H9 (cell line): ENCODE results near the gene CFAP157. TPM values are rescaled to one million over a fixed set of nuclear protein-coding genes. Genes with fewer than 3 reads are reported as not detected.

Experiments
- DNase-seq: peaks from one replicate; pipeline ENCODE4 v3.0.0-alpha.2; 2017
- H2AFZ ChIP-seq: one replicate; pipeline ENCODE4 v1.6.1; 2013; ENCODE audit warnings: mild to moderate bottlenecking, low read length, control low read depth, moderate library complexity
- H2AK5ac ChIP-seq: 2 replicates; pipeline ENCODE4 v1.6.1; 2013; ENCODE audit warnings: low read length, control low read depth, mixed read lengths; ENCODE audit not compliant: insufficient read length
- H2BK120ac ChIP-seq: one replicate; pipeline ENCODE4 v1.6.1; 2013; ENCODE audit warnings: low read depth, mild to moderate bottlenecking, low read length, control low read depth, inconsistent platforms; ENCODE audit not compliant: poor library complexity, severe bottlenecking
- H2BK12ac ChIP-seq: 2 replicates; pipeline ENCODE4 v1.6.1; 2013; ENCODE audit warnings: low read length, control low read depth, mixed read lengths, low read depth; ENCODE audit not compliant: insufficient read length
- H2BK15ac ChIP-seq: 2 replicates; pipeline ENCODE4 v1.6.1; 2013; ENCODE audit warnings: low read depth, low read length, control low read depth
- H2BK20ac ChIP-seq: one replicate; pipeline ENCODE4 v1.6.1; 2013; ENCODE audit warnings: low read depth, mild to moderate bottlenecking, low read length, control low read depth, inconsistent platforms; ENCODE audit not compliant: poor library complexity, severe bottlenecking
- H2BK5ac ChIP-seq: 2 replicates; pipeline ENCODE4 v1.6.1; 2013; ENCODE audit warnings: low read length, control low read depth, mixed read lengths; ENCODE audit not compliant: insufficient read length
- H3K14ac ChIP-seq: 2 replicates; pipeline ENCODE4 v1.6.1; 2013; ENCODE audit warnings: low read length, control low read depth; ENCODE audit not compliant: insufficient read depth
- H3K18ac ChIP-seq: 2 replicates; pipeline ENCODE4 v1.6.1; 2013; ENCODE audit warnings: low read depth, mild to moderate bottlenecking, mixed read lengths, low read length, control low read depth; ENCODE audit not compliant: insufficient read length
- H3K23ac ChIP-seq: 2 replicates; pipeline ENCODE4 v1.6.1; 2013; ENCODE audit warnings: low read length, control low read depth, mixed read lengths, low read depth; ENCODE audit not compliant: insufficient read length
- H3K23me2 ChIP-seq: 2 replicates; pipeline ENCODE4 v1.6.1; 2013; ENCODE audit warnings: low read depth, mild to moderate bottlenecking, mixed read lengths, low read length, control low read depth; ENCODE audit not compliant: insufficient read length, poor library complexity, severe bottlenecking
- H3K27ac ChIP-seq: 2 replicates; pipeline ENCODE4 v1.5.1; 2013; ENCODE audit warnings: low read length, control low read depth, mixed read lengths, low read depth; ENCODE audit not compliant: insufficient read length
- H3K27me3 ChIP-seq: 2 replicates; pipeline ENCODE4 v1.6.1; 2013; ENCODE audit warnings: low read length, control low read depth, inconsistent platforms; ENCODE audit not compliant: insufficient read depth
- H3K4ac ChIP-seq: 2 replicates; pipeline ENCODE4 v1.6.1; 2013; ENCODE audit warnings: low read depth, mild to moderate bottlenecking, control low read depth, inconsistent platforms, low read length, moderate library complexity
- H3K4me1 ChIP-seq: 2 replicates; pipeline ENCODE4 v1.6.1; 2013; ENCODE audit warnings: low read length, control low read depth, inconsistent platforms; ENCODE audit not compliant: insufficient read depth
- H3K4me2 ChIP-seq: 2 replicates; pipeline ENCODE4 v1.6.1; 2013; ENCODE audit warnings: low read length, control low read depth, mixed read lengths; ENCODE audit not compliant: insufficient read length, insufficient read depth
- H3K56ac ChIP-seq: 2 replicates; pipeline ENCODE4 v1.6.1; 2013; ENCODE audit warnings: low read depth, mild to moderate bottlenecking, mixed read lengths, low read length, control low read depth; ENCODE audit not compliant: insufficient read length
- H3K79me1 ChIP-seq: 2 replicates; pipeline ENCODE4 v1.6.1; 2013; ENCODE audit warnings: low read depth, mild to moderate bottlenecking, moderate library complexity, low read length, control low read depth, inconsistent platforms; ENCODE audit not compliant: insufficient read depth, poor library complexity, severe bottlenecking
- H3K79me2 ChIP-seq: 2 replicates; pipeline ENCODE4 v1.6.1; 2013; ENCODE audit warnings: low read length, control low read depth, inconsistent platforms; ENCODE audit not compliant: insufficient read depth
- H3K9ac ChIP-seq: 2 replicates; pipeline ENCODE4 v1.6.1; 2013; ENCODE audit warnings: low read length, control low read depth, mixed read lengths; ENCODE audit not compliant: insufficient read length; ENCODE audit errors: extremely low read depth
- H3K9me3 ChIP-seq: one replicate; pipeline ENCODE4 v1.6.1; 2013; ENCODE audit warnings: low read depth, low read length, inconsistent platforms; ENCODE audit not compliant: control insufficient read depth
- H3T11ph ChIP-seq: one replicate; pipeline ENCODE4 v1.6.1; 2013; ENCODE audit warnings: mild to moderate bottlenecking, low read length, control low read depth, inconsistent platforms
- H4K20me1 ChIP-seq: one replicate; pipeline ENCODE4 v1.6.1; 2013; ENCODE audit not compliant: control insufficient read depth, insufficient read length, insufficient read depth
- H4K5ac ChIP-seq: 2 replicates; pipeline ENCODE4 v1.6.1; 2013; ENCODE audit warnings: low read depth, mild to moderate bottlenecking, mixed read lengths, low read length, control low read depth; ENCODE audit not compliant: insufficient read length
- H4K8ac ChIP-seq: replicated peaks from 2 replicates; pipeline ENCODE4 v1.6.1; 2013; ENCODE audit warnings: low read length, control low read depth, mixed read lengths, low read depth; ENCODE audit not compliant: insufficient read length
- H4K91ac ChIP-seq: 2 replicates; pipeline ENCODE4 v1.6.1; 2013; ENCODE audit warnings: low read depth, mild to moderate bottlenecking, moderate library complexity, mixed read lengths, low read length, control low read depth; ENCODE audit not compliant: insufficient read length
- H3K27ac Mint-ChIP-seq, 3 experiments: 2 replicates in 2 of 3; 3 replicates in 1 of 3; pipeline ENCODE4 v1.8.0; 2020 to 2021; ENCODE audit warnings: mixed read lengths in 3 of 3, mild to moderate bottlenecking in 1 of 3, moderate library complexity in 1 of 3
- H3K27me3 Mint-ChIP-seq: 2 replicates; pipeline ENCODE4 v1.8.0; 2021; ENCODE audit warnings: low read depth, mild to moderate bottlenecking, moderate library complexity, mixed read lengths
- H3K36me3 Mint-ChIP-seq, 3 experiments: 2 replicates in 2 of 3; 3 replicates in 1 of 3; pipeline ENCODE4 v1.8.0; 2020 to 2021; ENCODE audit warnings: low read depth in 3 of 3, mixed read lengths in 3 of 3; ENCODE audit not compliant: insufficient read depth in 1 of 3
- H3K4me1 Mint-ChIP-seq, 2 experiments: 2 replicates each; pipeline ENCODE4 v1.8.0; 2020; ENCODE audit warnings: mixed read lengths in 2 of 2
- H3K4me3 Mint-ChIP-seq, 2 experiments: 2 replicates in 1 of 2; 3 replicates in 1 of 2; pipeline ENCODE4 v1.8.0; 2020 to 2021; ENCODE audit warnings: mild to moderate bottlenecking in 2 of 2, mixed read lengths in 2 of 2, moderate library complexity in 1 of 2
- H3K9me3 Mint-ChIP-seq, 2 experiments: 2 replicates in 1 of 2; 3 replicates in 1 of 2; pipeline ENCODE4 v1.8.0; 2020; ENCODE audit warnings: mild to moderate bottlenecking in 2 of 2, mixed read lengths in 2 of 2, moderate library complexity in 1 of 2
- CTCF ChIP-seq: fragments of 200-600 bp; sonication (generic); conservative IDR thresholded peaks from 3 replicates; pipeline ENCODE4 v1.8.0; 2021; ENCODE audit warnings: antibody characterized with exemption, mild to moderate bottlenecking
- WGBS: extraction: QIAGEN DNeasy Blood & Tissue Kit; methylation state at CpG from one replicate; pipeline ENCODE4 v1.1.7; 2013; ENCODE audit warnings: missing lambda C conversion rate, low lambda C conversion rate, mixed read lengths; ENCODE audit not compliant: insufficient read length; ENCODE audit errors: extremely low coverage; 5-methylcytosine and 5-hydroxymethylcytosine counted together
- total RNA-seq: library from RNA; stranded (reverse); gene quantifications from 2 replicates; pipeline ENCODE4 v1.2.1, GENCODE V29; 2021

The CFAP157 gene
- total RNA-seq, 1 experiment from 2014 or later, result 0.22 TPM

GRCh38 chr9:127682351-127683136, 24.2 kb upstream of the CFAP157 start:
- Mint-ChIP-seq H3K9me3 (no peaks in the 10 kb centered on the region), H3K4me1 (no peaks in the 10 kb centered on the region), H3K4me3 (no peak overlapping the region), H3K36me3 (peaks cover 23 to 43% (median 30%) of the 10 kb centered on the region in 3 experiments; a peak in 6 of 7 replicates), H3K27ac (no peak overlapping the region; a peak in 2 of 7 replicates), H3K27me3 (no peaks in the 10 kb centered on the region)
- Histone ChIP-seq H2BK15ac (no peak overlapping the region), H3K14ac (no peak overlapping the region), H4K5ac (no peak overlapping the region), H2BK120ac (no peak overlapping the region), H3K27ac (no peak overlapping the region), H2AK5ac (no peak overlapping the region), H3K56ac (no peak overlapping the region), H3K4me1 (no peaks in the 10 kb centered on the region), H3K18ac (no peak overlapping the region), H3K4ac (no peak overlapping the region), H2AFZ (no peak overlapping the region), H3K9ac (no peak overlapping the region), H3T11ph (no peak overlapping the region), H3K27me3 (no peaks in the 10 kb centered on the region), H4K91ac (no peak overlapping the region), H2BK12ac (no peak overlapping the region), H3K79me1 (no peaks in the 10 kb centered on the region), H4K8ac (no peak overlapping the region), H2BK5ac (no peak overlapping the region), H3K79me2 (no peaks in the 10 kb centered on the region), H3K4me2 (no peak overlapping the region), H4K20me1 (no peaks in the 10 kb centered on the region), H3K23ac (no peak overlapping the region), H3K9me3 (no peaks in the 10 kb centered on the region), H3K23me2 (no peaks in the 10 kb centered on the region), H2BK20ac (no peak overlapping the region)
- WGBS, result no CpG with 5 or more reads among the region's 23 CpGs
- no peak for DNase-seq
- TF ChIP-seq CTCF, result no peak
